Neural progenitor cell (in vitro differentiated cells): ENCODE results near the gene KIRREL3.

ENCODE experiments used
- EZH2phosphoT487 ChIP-seq: fragments of 200-600 bp; sonication (generic); IDR thresholded peaks from 2 replicates; pipeline ENCODE4 v1.6.1; 2017; ENCODE audit warnings: antibody characterized with exemption
- TF ChIP-seq, protein P1 (sequence below): fragments of 200-600 bp; sonication (generic); IDR thresholded peaks from 2 replicates; pipeline ENCODE4 v1.5.1; 2017; ENCODE audit warnings: antibody characterized with exemption, mild to moderate bottlenecking

DNA sequence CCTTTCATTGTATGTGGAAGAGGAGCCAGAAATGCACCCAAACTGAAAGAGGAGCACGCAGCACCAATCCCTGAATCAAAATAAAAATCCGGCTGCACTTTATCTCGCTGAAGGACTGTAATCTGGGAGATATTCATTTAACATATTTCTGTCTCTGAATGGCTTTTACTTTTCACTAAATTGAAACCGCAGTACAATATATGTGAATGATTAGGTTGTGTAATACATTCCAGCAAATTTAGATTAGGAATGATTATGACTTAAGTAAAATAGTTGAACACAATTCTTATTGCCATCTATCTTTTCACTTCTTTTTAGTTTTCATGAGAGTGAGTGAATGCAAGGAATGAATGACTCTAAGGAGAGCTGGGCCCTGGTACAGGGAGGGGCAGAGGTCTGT is 413.0 kb downstream of the KIRREL3 start:
- TF ChIP-seq, protein P1, sequence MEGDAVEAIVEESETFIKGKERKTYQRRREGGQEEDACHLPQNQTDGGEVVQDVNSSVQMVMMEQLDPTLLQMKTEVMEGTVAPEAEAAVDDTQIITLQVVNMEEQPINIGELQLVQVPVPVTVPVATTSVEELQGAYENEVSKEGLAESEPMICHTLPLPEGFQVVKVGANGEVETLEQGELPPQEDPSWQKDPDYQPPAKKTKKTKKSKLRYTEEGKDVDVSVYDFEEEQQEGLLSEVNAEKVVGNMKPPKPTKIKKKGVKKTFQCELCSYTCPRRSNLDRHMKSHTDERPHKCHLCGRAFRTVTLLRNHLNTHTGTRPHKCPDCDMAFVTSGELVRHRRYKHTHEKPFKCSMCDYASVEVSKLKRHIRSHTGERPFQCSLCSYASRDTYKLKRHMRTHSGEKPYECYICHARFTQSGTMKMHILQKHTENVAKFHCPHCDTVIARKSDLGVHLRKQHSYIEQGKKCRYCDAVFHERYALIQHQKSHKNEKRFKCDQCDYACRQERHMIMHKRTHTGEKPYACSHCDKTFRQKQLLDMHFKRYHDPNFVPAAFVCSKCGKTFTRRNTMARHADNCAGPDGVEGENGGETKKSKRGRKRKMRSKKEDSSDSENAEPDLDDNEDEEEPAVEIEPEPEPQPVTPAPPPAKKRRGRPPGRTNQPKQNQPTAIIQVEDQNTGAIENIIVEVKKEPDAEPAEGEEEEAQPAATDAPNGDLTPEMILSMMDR = no peak
- no peak for TF ChIP-seq EZH2phosphoT487
